HG03064 (cell line): ENCODE data around the gene OR2AT4.
"Not testable (repeated sequence)": the region's sequence is repeated elsewhere in the genome, so short reads cannot be mapped to it uniquely, and the experiment has no call there.

Source experiments
- ATAC-seq: cut with Tn5 transposase; IDR thresholded peaks from one replicate; pipeline ENCODE4 v1.9.1; 2021; ENCODE audit warnings: low read depth; ENCODE audit not compliant: unreplicated experiment

OR2AT4 gene

DNA sequence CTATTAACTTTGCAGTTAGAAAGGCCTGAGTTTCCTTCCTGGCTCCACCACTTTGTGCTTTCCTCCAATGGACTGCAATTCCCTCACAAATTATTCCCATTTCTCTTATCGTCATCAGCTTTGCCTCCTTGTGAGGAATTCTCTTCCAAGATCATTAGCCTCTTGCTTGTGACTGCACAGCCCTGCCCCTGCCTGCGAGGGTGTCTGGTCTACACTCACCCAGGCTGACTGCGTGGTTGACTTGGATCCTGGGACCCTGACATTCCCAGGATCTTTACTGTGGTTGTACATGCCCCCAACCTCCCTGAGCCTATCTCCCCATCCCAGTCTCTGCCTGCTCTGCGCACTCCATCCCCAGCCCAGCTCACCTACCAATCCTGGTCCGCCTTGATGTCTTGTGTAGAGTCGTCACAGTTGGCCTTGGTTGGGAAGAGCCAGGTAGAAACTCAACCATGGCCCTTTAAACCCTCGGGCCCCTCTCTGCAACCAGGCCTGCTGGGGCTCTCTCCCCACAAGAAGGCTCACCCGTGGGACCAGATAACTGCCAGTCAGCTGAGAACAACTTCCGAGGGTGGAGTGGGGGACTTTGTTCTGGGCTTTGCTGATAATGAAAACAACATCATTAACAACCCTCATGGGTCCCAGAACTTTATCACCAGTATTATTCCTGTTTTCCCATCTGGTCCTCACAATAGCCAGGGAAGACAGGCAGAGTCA lies at the start of gene OR2AT4:
Gene OR2AT4, minus strand, starts transcription at position 421 of the 717 bp plus-strand sequence.
- ATAC-seq: no peak

- no peak for ATAC-seq
Measured at GRCh38 chr11:75145972-75146519, 49.4 kb upstream of the OR2AT4 start.

DNA sequence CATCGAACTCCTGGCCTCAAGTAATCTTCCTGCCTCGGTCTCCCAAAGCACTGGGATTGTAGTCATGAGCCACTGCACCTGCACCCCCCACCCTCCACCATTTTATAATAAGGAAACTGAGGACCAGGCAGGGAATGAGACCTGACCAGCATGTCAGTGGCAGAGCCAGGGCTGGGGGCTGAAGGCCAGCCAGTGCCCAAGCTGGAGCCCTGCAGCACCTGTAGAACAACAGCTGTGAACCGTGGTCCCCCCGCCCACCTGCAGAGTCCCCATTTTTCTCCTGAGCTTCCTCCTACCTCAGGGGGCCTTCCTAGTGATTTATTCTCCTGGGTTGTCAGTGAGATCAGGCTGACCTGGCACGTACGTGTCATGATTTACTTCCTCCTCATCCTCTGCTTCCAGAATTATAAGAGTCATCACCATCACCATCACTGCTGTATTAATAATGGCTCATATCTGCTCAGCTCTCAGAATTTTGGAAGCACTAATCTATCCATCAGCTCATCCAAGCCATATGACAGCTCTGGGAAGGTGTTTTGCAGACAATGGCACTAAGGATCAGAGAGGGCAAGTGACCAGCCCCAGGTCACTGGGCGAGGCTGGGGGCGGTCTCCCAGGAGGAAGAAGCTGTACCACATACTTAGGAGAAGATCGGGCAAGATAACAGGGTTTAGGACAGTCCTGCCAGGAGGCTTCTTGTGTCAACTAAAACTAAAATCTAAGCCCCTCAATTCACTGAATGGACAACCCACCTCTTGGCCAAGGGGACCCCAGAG lies 48.7 kb upstream of the OR2AT4 start:
- no peak for ATAC-seq

GRCh38 chr11:75144716-75145014 lies 48.0 kb upstream of the OR2AT4 start:
- no peak for ATAC-seq

DNA sequence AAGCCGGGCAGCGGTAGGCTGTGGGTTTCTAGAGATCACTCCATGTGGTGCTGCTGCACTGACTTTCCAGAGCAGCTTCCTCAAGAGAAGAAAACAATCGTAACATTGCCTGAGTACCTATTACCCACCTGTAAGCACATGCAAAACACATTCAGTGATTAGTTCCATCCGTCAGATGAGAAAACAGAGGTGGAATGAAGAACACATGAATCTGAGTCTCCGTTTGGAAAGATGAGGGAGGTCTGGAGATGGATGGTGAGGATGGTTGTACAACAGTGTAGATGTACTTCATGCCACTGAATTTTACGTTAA lies 46.7 kb upstream of the OR2AT4 start:
- no peak for ATAC-seq

DNA sequence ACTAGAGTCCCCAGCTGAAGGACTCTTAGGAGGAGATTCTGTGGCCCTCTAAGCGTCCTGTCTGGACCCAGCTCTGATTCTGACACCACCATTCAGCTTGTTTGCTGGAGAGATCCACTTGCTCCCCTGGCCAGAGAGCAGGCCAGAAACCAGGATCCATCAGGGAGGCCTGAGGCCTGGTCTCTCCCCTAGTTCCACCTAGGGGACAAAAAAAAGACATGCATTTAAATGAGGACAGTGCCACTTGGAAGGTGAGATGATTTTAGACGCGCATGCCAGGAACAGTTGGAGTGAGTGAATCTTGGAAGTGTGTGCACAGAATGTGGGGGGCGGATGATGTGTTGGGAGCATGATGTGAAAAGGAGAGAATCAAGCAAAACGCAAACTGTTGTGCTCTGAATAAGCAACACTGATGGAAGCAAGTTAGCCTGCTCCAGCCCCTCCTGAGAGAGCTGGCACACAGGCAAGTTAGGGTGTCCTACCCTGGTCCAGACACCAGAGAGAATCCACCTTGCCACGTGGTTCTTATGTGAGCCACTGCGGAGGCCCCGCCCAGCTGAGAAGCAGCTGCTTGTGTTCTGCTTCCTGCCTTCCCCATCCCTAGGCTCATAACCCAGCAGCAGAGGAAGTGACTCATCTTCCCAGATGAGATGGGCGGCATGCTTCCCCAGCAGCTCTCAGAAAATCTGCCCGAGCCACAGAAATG lies 46.2 kb upstream of the OR2AT4 start:
- ATAC-seq: no peak

- no peak for ATAC-seq
Measured at GRCh38 chr11:75141166-75141565, 44.5 kb upstream of the OR2AT4 start.

DNA sequence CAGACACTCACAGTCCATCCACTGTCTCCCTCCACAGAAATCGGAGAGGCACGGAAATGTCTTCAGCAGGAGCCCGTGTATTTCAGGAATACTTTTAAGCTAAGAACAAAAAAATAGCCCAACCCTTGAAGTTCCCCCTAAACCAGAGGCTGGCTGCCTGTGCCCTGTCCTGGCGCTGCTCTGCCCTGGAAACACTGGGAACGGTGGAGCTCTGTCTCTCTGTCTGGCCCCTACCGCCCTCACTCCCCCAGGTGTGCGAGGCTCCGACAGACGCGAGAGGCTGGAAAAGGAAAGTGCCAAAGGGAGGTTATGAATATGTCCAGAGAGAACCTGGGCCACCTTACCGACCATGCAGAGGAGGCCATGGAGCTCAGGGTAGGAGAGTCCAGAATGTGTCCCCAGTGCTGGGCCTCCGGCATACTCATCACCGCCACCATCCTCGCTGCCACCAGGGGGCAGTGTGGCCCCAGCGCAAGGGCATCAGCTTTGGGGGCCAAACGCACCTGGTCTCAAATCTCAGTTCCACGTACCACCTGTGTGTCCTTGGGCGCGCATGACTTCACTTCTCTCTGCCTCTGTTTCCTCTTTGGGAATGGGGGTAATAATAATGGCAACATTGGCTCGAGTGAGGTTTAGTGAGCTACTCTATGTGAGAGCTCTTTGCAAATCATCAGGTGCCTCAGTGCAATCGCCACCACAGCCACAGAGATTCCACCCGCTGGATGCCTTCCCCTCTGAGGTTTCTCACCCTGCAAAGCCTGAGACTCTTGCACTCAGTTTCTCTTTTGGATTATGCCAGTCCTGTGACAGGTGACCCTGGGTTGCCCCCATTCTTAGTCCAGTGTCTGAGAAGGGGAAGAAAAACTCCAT lies 43.8 kb upstream of the OR2AT4 start:
- no peak for ATAC-seq

DNA sequence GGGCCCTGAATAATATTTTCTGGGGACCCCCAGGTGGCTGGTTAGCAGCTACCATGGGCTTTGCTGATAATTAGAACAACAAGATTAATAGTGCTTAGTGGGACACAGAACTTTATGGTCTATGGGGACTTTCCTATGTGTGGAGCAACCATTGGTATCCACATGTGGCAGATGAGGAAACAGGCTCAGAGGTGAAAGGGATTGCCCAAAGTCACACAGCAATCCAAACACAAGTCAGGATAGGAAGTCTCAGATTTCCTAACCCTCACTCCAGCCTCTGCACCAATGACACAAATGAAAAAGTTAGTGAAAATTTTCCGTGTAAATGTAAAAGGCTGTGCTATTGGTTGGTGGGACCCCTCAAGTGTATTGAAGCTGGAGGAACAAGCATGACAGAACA lies 39.0 kb upstream of the OR2AT4 start:
- ATAC-seq: no peak

DNA sequence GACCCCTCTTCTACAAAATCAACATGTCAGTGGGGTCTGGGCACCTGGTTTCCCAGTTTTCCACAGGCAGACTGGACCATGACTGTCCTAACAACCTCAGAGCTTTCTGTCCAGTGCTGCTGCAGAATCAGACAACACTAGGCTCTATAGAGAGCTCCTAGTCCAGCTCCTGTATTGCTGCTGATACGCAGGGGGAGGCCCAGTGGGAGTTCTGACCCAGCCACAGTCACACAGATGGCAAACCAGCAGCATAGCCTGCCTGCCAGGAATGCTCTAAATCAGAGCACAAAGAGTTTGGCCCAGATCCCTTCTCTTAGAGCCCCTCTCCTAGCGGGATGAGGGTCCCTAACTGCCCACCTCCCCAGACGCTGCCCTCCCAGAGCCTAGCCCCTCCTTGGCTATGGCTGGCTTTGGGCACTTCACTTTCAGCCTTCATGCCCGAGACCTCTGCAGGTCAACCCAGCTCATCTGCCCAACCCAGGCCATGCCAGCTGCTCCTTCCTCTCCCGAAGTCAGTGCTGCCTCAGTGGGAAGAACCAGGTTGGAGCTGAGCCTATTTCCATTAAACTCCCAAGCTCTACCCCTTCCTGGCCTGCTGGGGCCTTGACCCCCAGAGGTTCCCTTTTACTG lies 38.5 kb upstream of the OR2AT4 start:
- no peak for ATAC-seq

GRCh38 chr11:75133976-75134375 lies 37.3 kb upstream of the OR2AT4 start:
- ATAC-seq: no peak

DNA sequence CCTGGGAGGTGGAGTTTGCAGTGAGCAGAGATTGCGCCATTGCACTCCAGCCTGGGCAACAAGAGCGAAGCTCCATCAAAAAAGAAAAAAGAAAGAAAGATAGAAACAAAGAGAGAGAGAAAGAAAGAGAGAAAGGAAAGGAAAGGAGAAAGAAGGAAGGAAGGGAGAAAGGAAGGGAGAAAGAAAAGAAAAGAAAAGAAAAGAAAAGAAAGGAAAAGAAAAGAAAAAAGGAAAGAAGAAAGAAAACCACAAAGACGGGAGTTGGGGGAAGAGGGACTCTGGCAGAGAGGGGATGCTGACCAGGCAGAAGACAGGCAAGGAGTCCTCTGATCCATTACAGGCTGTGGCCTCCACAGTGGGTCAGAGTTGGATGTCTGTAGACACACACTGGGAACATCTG lies 35.4 kb upstream of the OR2AT4 start:
- no peak for ATAC-seq

GRCh38 chr11:75126564-75126963 lies 29.9 kb upstream of the OR2AT4 start:
- ATAC-seq: no peak

- ATAC-seq: no peak
Measured at GRCh38 chr11:75118577-75118976, 21.9 kb upstream of the OR2AT4 start.

DNA sequence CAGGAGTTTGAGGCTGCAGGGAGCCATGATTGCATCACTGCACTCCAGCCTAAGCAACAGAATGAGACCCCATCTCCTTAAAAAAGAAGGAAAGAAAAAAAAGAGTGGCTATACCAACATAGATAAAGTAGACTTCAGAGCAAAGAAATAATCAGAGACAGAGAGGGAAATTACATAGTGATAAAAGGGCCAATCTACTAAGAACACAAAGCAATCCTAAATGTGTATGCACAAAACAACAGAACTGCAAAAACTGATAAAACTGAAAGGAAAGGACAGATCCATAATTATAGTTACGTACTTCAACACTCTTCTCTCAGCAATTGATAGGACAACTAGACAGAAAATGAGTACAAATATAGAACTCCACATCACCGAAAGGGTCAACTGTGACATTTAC lies 17.8 kb upstream of the OR2AT4 start:
- ATAC-seq: no peak

DNA sequence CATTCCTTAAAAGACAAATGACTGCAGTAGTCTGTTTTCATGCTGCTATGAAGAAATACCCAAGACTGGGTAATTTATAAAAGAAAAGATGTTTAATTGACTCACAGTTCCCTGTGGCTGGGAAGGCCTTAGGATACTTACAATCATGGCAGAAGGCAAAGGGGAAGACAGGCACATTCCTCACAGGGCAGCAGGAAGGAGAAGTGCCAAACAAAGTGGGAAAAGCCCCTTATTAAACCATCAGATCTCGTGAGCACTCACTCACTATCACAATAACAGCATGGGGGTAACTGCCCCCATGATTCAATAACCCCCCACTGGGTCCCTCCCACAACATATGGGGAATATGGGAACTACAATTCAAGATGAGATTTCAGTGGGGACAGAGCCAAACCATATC lies 16.4 kb upstream of the OR2AT4 start:
- ATAC-seq: no peak

DNA sequence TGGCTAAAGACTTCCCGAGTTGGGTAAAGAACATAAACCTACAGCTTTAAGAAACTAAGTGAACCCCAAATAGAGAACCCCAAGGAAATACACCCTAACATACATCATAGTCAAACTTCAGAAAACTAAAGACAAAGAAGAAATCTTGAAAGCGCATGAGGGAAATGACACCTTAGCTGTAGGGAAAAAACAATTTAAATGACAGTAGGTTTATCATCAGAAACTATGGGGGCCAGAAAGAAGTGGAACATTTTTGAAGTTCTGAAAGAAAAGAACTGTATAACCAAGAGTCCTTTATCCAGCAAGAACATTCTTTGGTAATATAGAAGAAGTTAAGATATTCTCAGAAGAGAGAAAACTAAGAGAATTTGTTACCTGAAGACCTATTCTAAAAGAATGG lies 15.5 kb upstream of the OR2AT4 start:
- ATAC-seq: no peak

GRCh38 chr11:75107187-75107586 lies 10.5 kb upstream of the OR2AT4 start:
- no peak for ATAC-seq

- ATAC-seq: not testable (repeated sequence)
Measured at GRCh38 chr11:75105967-75106681, 9.4 kb upstream of the OR2AT4 start.
